T47D (cell line): ENCODE data around the gene CNPY4.
A peak's percentile ranks its signal among the peaks of the same experiment; 100 is the strongest.

Source experiments
- DNase-seq, 2 experiments: peaks; one replicate each; pipeline versions ENCODE4 v3.0.0 to v3.0.0-alpha.2; 2011 to 2012; ENCODE audit warnings: low read depth in 1 of 2, low spot score in 1 of 2
- JUND ChIP-seq: IDR thresholded peaks from 2 replicates; pipeline ENCODE4 v1.6.1; 2012; ENCODE audit warnings: low read depth
- in situ Hi-C: cut with HindIII; loops from 2 replicates; pipeline ENCODE4 v1.10.0; 2016; ENCODE audit warnings: low sequenced_read_pairs, low pct_unique_long_range_greater_than_20kb

Gene CNPY4

GRCh38 chr7:100119072-100119969 is at the start of gene CNPY4, which contains the start of gene TAF6:
TSS of gene CNPY4 (plus strand) at chr7:100119634. CDS start at chr7:100119745, 111 bp downstream.
TSS of gene TAF6 (minus strand) at chr7:100119358. CDS start at chr7:100114209, 5,149 bp downstream.
- no peak for TF ChIP-seq JUND
- DNase-seq: peak; percentile 86 to 95
- in situ Hi-C loops: no loop called here

GRCh38 chr7:100069991-100070390 is 49.4 kb upstream of the CNPY4 start:
- TF ChIP-seq JUND: no peak
- in situ Hi-C loops: no loop called here

GRCh38 chr7:100071018-100071723 is 48.3 kb upstream of the CNPY4 start:
- DNase-seq: no peak
- in situ Hi-C loops: no loop called here
- no peak for TF ChIP-seq JUND

More at GRCh38 chr7:100069991-100070390, 49.4 kb upstream of the CNPY4 start:
- no peak for DNase-seq

- in situ Hi-C loops: no loop called here
- TF ChIP-seq JUND: no peak
- DNase-seq: no peak
Observed at GRCh38 chr7:100072462-100072861, 47.0 kb upstream of the CNPY4 start.

- in situ Hi-C loops: no loop called here
- DNase-seq: no peak
Observed at GRCh38 chr7:100074841-100075240, 44.6 kb upstream of the CNPY4 start.

GRCh38 chr7:100075418-100075817 is 44.0 kb upstream of the CNPY4 start:
- TF ChIP-seq JUND: no peak
- in situ Hi-C loops: no loop called here
- DNase-seq: no peak

More at GRCh38 chr7:100074841-100075240, 44.6 kb upstream of the CNPY4 start:
- no peak for TF ChIP-seq JUND

- no peak for DNase-seq
- TF ChIP-seq JUND: no peak
- in situ Hi-C loops: no loop called here
Observed at GRCh38 chr7:100077205-100077604, 42.2 kb upstream of the CNPY4 start.

GRCh38 chr7:100079024-100079560 is 40.3 kb upstream of the CNPY4 start:
- in situ Hi-C loops: no loop called here
- TF ChIP-seq JUND: no peak
- DNase-seq: no peak

- DNase-seq: no peak
- in situ Hi-C loops: no loop called here
- no peak for TF ChIP-seq JUND
Observed at GRCh38 chr7:100080907-100081534, 38.4 kb upstream of the CNPY4 start.

- in situ Hi-C loops: no loop called here
- DNase-seq: peak; percentile 61 to 98
- no peak for TF ChIP-seq JUND
Observed at GRCh38 chr7:100081535-100082102, 37.8 kb upstream of the CNPY4 start, which contains the start of gene ZNF3. TSS of gene ZNF3 (minus strand) at chr7:100081723. CDS start at chr7:100077357, 4,366 bp downstream.

- DNase-seq: no peak
- in situ Hi-C loops: no loop called here
- TF ChIP-seq JUND: no peak
Observed at GRCh38 chr7:100082978-100083377, 36.5 kb upstream of the CNPY4 start.

- in situ Hi-C loops: no loop called here
- no peak for TF ChIP-seq JUND
- no peak for DNase-seq
Observed at GRCh38 chr7:100085515-100085914, 33.9 kb upstream of the CNPY4 start.
